Central memory CD8-positive, alpha-beta T cell (primary cell): Measurements from ENCODE around the gene ELF1.
"Not testable (repeated sequence)": the region's sequence is repeated elsewhere in the genome, so short reads cannot be mapped to it uniquely, and the experiment has no call there.

Experiments used
- ATAC-seq: fragments of 150-1000 bp; cut with Tn5 transposase; replicated peaks from 2 replicates; pipeline ENCODE4 v1.10.0; 2022; ENCODE audit warnings: mild to moderate bottlenecking, moderate FRiP score, moderate number of reproducible peaks; ENCODE audit not compliant: poor library complexity, severe bottlenecking; ENCODE audit errors: extremely low read depth
- DNase-seq, 2 donors: peaks; one replicate each; pipeline ENCODE4 v3.0.0; 2021; ENCODE audit warnings: low spot score in 2 of 2
- H3K27ac Mint-ChIP-seq: one replicate; pipeline ENCODE4 v1.8.0; 2022; ENCODE audit warnings: low read depth, mild to moderate bottlenecking, moderate library complexity, mixed read lengths
- H3K27me3 Mint-ChIP-seq: one replicate; pipeline ENCODE4 v1.8.0; 2022; ENCODE audit warnings: mixed read lengths
- H3K36me3 Mint-ChIP-seq: one replicate; pipeline ENCODE4 v1.8.0; 2022; ENCODE audit warnings: mild to moderate bottlenecking, moderate library complexity, mixed read lengths; ENCODE audit not compliant: insufficient read depth
- H3K4me1 Mint-ChIP-seq: one replicate; pipeline ENCODE4 v1.8.0; 2022; ENCODE audit warnings: mixed read lengths
- H3K4me3 Mint-ChIP-seq: one replicate; pipeline ENCODE4 v1.8.0; 2022; ENCODE audit warnings: mild to moderate bottlenecking, moderate library complexity, mixed read lengths
- H3K9me3 Mint-ChIP-seq: one replicate; pipeline ENCODE4 v1.8.0; 2022; ENCODE audit warnings: mixed read lengths

ELF1 gene

DNA sequence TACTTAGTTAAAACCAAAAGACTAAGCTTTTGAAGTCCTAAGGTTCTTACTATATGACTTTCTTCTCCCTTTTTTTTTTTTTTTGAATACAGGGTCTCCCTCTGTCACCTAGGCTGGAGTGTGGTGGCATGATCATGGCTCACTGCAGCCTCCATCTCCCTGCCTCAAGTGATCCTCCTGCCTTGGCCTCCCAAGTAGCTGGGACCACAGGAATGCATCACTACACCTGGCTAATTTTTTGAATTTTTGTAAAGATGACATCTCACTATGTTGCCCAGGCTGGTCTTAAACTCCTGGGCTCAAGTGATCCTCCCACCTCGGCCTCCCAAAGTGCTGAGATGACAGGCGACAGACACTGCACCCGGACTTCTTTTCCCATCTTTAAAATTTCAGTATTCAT lies 89.2 kb downstream of the ELF1 start:
- H3K27me3 Mint-ChIP-seq, H3K4me3 Mint-ChIP-seq, ATAC-seq, H3K9me3 Mint-ChIP-seq, DNase-seq: not testable (repeated sequence)
- peak overlapping the region; percentile 41 for H3K27ac Mint-ChIP-seq
- H3K4me1 Mint-ChIP-seq: peaks cover 16% of the 10 kb centered on the region
- H3K36me3 Mint-ChIP-seq: peaks cover 37% of the 10 kb centered on the region

- Mint-ChIP-seq H3K4me1 (peaks cover 12% of the 10 kb centered on the region), H3K4me3 (no peak overlapping the region), H3K27ac (no peak overlapping the region), H3K36me3 (peaks cover 32% of the 10 kb centered on the region), H3K27me3 (no peaks in the 10 kb centered on the region), H3K9me3 (no peaks in the 10 kb centered on the region)
- peak; percentile 36 for ATAC-seq
- DNase-seq: no peak
These were observed 90.1 kb downstream of the ELF1 start for GRCh38 chr13:40928980-40929379.

DNA sequence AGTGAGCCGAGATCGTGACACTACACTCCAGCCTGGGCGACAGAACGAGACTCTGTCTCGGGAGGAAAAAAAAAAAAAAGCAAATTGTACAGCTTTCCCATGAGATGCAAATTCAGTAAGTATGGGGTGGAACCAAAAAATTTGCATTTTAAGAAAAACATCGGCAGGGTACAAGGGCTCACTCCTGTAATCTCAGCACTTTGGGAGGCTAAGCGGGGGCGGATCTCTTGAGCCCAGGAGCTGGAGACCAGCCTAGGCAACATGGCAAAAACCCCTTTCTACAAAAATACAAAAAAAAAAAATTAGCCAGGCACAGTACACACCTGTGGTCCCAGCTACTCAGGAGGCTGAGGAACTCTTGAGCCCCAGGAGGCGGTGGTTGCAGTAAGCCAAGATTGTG lies 91.2 kb downstream of the ELF1 start:
- Mint-ChIP-seq H3K27me3 (no peaks in the 10 kb centered on the region), H3K4me3 (no peak overlapping the region), H3K36me3 (peaks cover 26% of the 10 kb centered on the region), H3K27ac (no peak overlapping the region), H3K4me1 (peaks cover 5% of the 10 kb centered on the region), H3K9me3 (no peaks in the 10 kb centered on the region)
- DNase-seq (no peak), ATAC-seq (no peak)

GRCh38 chr13:40923867-40924266 lies 95.2 kb downstream of the ELF1 start:
- Mint-ChIP-seq H3K9me3 (no peaks in the 10 kb centered on the region), H3K27me3 (no peaks in the 10 kb centered on the region), H3K4me1 (peaks cover 27% of the 10 kb centered on the region), H3K27ac (no peak overlapping the region), H3K36me3 (peaks cover 13% of the 10 kb centered on the region), H3K4me3 (no peak overlapping the region)
- ATAC-seq (no peak), DNase-seq (no peak)

DNA sequence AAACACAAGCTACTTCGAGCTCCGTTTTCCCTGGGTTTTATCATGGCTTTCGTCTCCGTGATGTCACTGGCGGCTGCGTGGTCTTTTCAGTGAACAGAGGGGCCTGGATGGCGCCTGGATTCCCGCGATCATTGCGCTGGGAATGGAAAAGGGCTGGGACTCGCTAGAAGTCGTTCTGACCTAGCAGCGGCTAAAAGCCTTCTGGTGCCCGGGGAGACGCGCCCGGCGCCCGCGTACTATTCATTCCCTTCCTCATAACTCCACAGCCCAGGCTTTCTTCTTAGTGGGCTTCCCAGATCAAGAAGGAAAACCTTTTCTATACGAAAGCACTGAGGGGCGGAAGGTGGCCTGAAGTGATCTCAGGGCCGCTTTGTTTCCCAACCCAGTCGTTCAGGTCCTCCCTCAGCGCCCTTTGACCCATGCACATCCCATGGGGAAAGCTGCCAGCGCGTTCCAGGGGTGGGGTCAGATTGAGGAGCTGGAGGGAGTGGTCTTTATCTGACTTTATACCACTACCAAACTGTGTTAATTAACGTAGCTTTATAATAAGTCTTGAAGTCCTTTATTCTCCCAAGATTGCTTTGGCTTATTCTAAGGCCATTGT lies 96.6 kb downstream of the ELF1 start:
- Mint-ChIP-seq H3K27me3 (no peaks in the 10 kb centered on the region), H3K27ac (peak overlapping the region; percentile 98)
- no peak for DNase-seq

GRCh38 chr13:40920826-40921225 lies 98.3 kb downstream of the ELF1 start:
- no peak for ATAC-seq
- no peaks in the 10 kb centered on the region for H3K27me3 Mint-ChIP-seq
- H3K4me3 Mint-ChIP-seq: peak overlapping the region; percentile 100
- H3K27ac Mint-ChIP-seq: peak overlapping the region; percentile 98
- no peaks in the 10 kb centered on the region for H3K9me3 Mint-ChIP-seq
- DNase-seq: no peak
- peaks cover 34% of the 10 kb centered on the region for H3K4me1 Mint-ChIP-seq
- H3K36me3 Mint-ChIP-seq: peaks cover 7% of the 10 kb centered on the region

More for the DNA sequence above, 96.6 kb downstream of the ELF1 start:
- ATAC-seq: no peak
- H3K9me3 Mint-ChIP-seq: no peaks in the 10 kb centered on the region
- peak overlapping the region; percentile 71 for H3K4me3 Mint-ChIP-seq
- peaks cover 22% of the 10 kb centered on the region for H3K4me1 Mint-ChIP-seq
- peaks cover 9% of the 10 kb centered on the region for H3K36me3 Mint-ChIP-seq

DNA sequence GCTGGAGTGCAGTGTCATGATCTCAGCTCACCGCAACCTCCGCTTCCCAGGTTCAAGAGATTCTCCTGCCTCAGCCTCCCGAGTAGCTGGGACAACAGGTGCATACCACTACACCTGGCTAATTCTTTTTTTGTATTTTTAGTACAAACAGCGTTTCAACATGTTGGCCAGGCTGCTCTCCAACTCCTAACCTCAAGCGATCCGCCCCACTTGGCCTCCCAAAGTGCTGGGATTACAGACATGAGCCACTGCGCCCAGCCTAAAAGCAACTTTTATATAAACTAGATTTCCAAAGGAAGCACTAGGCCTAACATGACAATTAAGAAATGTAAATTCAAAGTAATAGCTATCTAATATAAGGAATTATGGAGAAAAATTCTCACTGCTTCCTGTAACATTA lies 99.2 kb downstream of the ELF1 start:
- ATAC-seq, H3K9me3 Mint-ChIP-seq, H3K4me3 Mint-ChIP-seq, H3K27ac Mint-ChIP-seq, DNase-seq, H3K36me3 Mint-ChIP-seq, H3K27me3 Mint-ChIP-seq: not testable (repeated sequence)
- H3K4me1 Mint-ChIP-seq: peaks cover 40% of the 10 kb centered on the region

DNA sequence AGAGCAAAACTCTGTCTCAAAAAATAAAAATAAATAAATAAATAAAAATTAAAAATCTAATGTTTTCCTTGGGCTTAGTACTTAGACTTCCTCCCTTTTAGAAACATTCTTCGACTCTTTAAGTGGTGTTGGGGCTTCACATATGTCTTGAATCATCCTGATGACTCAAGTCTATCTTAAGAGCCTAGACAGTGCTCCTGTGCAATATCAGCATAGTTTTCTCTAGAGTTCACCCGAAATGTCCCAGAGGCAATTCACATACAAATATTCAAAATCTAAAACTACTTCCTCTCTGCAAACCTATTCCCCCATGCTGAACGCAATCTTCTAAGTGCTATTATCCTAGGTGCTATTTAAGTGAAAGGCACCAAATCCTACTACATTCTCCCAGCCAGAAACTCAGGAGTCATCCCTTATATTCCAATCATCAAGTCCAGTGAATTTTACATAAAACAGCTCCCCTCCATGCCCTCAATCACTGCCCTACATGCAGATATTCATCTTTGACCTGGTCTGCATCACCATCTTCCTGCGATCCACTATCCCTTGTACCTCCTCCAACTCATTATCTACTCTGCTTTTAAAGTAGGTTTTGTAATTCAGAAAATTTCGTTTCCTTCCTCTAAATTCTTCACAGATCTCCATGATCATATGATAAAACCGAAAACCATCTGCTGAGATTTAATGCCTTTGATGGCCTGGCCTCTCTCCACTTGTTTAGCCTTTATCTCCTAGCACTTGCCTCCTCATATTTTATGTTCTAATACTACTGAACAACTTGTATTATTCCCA lies 102.7 kb downstream of the ELF1 start:
- Mint-ChIP-seq H3K9me3 (no peaks in the 10 kb centered on the region), H3K36me3 (peaks cover 6% of the 10 kb centered on the region), H3K4me3 (no peak overlapping the region), H3K27ac (peak overlapping the region; percentile 11), H3K27me3 (no peaks in the 10 kb centered on the region), H3K4me1 (peaks cover 38% of the 10 kb centered on the region)
- ATAC-seq (no peak), DNase-seq (no peak)

DNA sequence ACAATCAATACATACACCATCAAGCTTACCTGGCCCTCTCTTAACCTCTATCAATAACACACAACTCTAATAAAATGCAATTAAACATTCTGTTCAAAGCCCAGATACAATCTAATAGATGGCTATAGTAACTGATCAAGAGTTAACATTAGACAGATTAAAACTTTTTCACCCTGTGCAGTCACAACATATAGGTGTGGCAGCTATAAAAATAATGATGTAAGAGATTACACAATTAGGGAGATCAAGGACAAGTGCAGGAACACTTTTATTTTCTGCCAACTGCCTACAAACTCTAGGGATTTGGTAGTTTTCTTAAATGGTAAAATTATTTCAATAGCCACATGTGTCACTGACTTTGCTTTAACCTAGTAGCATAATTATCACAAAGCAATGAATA lies 104.3 kb downstream of the ELF1 start:
- DNase-seq, H3K27ac Mint-ChIP-seq, H3K4me3 Mint-ChIP-seq, H3K36me3 Mint-ChIP-seq, H3K9me3 Mint-ChIP-seq, ATAC-seq, H3K27me3 Mint-ChIP-seq: not testable (repeated sequence)
- H3K4me1 Mint-ChIP-seq: peaks cover 28% of the 10 kb centered on the region

- peaks cover 24% of the 10 kb centered on the region for H3K4me1 Mint-ChIP-seq
- DNase-seq (no peak), ATAC-seq (no peak)
- no peaks in the 10 kb centered on the region for H3K36me3 Mint-ChIP-seq
- H3K27me3 Mint-ChIP-seq: no peaks in the 10 kb centered on the region
- H3K4me3 Mint-ChIP-seq: no peak overlapping the region
- no peaks in the 10 kb centered on the region for H3K9me3 Mint-ChIP-seq
- H3K27ac Mint-ChIP-seq: peak overlapping the region; percentile 5
These were observed 107.8 kb downstream of the ELF1 start for GRCh38 chr13:40911341-40911740.

- H3K9me3 Mint-ChIP-seq: no peaks in the 10 kb centered on the region
- no peak for DNase-seq
These were observed 108.6 kb downstream of the ELF1 start for GRCh38 chr13:40910324-40911050.

DNA sequence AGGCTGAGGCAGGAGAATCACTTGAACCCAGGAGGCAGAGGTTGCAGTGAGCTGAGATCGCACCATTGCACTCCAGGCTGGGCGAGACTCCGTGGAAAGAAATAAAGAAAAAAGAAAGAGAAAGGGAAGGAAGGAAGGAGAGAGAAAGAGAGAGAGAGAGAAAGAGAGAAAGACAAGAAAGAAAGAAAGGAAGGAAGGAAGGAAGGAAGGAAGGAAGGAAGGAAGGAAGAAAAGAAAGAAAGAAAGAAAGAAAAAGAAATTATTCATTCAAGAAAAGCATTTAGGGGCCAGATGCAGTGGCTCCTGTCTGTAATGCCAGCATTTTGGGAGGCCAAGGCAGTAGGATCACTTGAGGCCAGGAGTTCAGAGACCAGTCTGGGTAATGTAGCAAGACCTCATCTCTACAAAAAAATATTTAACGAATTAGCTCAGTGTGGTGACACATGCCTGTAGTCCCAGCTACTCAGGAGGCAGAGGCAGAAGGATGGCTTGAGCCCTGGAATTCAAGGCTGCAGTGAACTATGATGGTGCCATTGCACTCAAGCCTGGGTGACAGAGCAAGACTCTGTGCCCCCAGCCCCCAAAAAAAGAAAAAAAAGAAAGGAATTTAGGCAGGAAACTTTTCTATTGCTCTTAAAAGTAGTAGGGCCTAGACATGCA lies 109.4 kb downstream of the ELF1 start:
- Mint-ChIP-seq H3K27ac (peak overlapping the region; percentile 38), H3K4me1 (peaks cover 14% of the 10 kb centered on the region)
- not testable (repeated sequence) for H3K27me3 Mint-ChIP-seq, H3K36me3 Mint-ChIP-seq, DNase-seq, ATAC-seq, H3K4me3 Mint-ChIP-seq, H3K9me3 Mint-ChIP-seq

More at GRCh38 chr13:40910324-40911050, 108.6 kb downstream of the ELF1 start:
- Mint-ChIP-seq H3K27ac (peak overlapping the region; percentile 38), H3K4me1 (peaks cover 22% of the 10 kb centered on the region), H3K4me3 (no peak overlapping the region), H3K36me3 (no peaks in the 10 kb centered on the region), H3K27me3 (no peaks in the 10 kb centered on the region)
- no peak for ATAC-seq
